Adipose tissue (tissue), 3 donors: ENCODE results near the gene H2AZ2. TPM values are rescaled to one million over a fixed set of nuclear protein-coding genes. Genes with fewer than 3 reads are reported as not detected.
"Not testable (repeated sequence)": the region's sequence is repeated elsewhere in the genome, so short reads cannot be mapped to it uniquely, and the experiment has no call there.

ENCODE experiments used
- H3K27ac ChIP-seq: one replicate; pipeline ENCODE4 v1.5.1; 2013; ENCODE audit warnings: low read depth, low read length
- WGBS, 3 donors: extraction: QIAGEN DNeasy Blood & Tissue Kit; methylation state at CpG; one replicate each; pipeline ENCODE4 v1.1.7; 2013; 5-methylcytosine and 5-hydroxymethylcytosine counted together
- polyA plus RNA-seq, 3 donors: library from polyadenylated mRNA; stranded (reverse); fragments of 200-250 nt; gene quantifications; one replicate each; pipeline ENCODE4 v1.2.3, GENCODE V29; 2013
- donor health status: healthy with polysubstance abuse.
- donor health status: Bipolar disorder and iron deficiency.
- donor health status: healthy.

H2AZ2 gene
- polyA plus RNA-seq, 3 donors = 53.1 to 123 (median 78.6) TPM

DNA sequence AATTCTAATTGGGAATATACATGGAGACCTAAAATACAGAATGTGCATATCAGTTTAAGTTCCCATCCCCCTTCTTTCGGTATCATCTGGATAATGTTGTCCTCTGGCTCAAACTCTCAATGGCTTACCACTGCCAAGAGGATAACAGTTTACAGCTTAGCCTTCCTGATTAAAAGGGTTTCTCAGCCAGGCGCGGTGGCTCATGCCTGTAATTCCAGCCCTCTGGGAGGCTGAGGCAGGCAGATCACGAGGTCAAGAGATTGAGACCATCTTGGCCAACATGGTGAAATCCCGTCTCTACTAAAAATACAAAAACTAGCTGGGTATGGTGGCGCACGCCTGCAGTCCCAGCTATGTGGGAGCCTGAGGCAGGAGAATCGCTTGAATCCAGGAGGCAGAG lies 5.2 kb downstream of the H2AZ2 start:
- not testable (repeated sequence) for H3K27ac ChIP-seq
- WGBS, 3 donors = 74 to 88% (median 75%) methylated on average over 8 of the region's 8 CpGs

DNA sequence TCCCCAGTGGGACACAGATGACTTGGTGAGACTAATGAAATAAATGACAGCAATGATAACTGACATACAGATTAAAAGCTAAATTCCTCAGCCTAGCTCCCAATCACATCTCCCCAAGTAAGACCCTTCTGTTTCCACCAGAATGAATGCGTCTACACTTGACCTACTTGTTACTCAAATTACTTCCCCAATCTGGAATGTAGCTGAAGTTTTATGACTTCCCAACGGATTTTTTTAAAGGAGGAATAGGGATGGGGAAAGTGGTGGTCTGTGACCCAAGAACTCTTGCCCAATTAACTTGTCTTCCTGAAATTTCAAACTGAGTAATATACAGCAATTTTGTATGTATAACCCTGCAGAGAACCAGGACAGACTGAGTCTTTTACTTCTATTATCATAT lies 9.1 kb downstream of the H2AZ2 start:
- WGBS, 3 donors = 35 to 71% (median 40%) methylated on average over 2 of the region's 2 CpGs
- H3K27ac ChIP-seq = no peak overlapping the region

DNA sequence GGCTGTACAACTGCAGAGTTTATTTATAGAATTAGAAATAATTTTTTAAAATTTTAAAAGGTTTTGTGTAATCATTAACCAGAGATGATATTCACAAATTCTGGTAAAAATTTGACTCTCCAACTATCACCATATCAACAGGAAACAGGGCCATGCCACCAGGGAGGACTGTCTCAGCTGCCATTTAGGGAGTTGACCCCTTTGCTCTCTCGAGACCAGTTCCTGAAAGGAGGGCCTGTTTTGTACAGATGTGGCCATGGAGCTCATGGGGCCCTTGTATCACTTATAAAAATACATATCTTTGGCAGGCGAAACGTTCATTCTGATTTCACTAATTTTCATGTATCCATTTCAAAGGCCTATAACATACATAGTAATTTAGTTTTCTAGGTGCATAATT lies 20.3 kb downstream of the H2AZ2 start:
- WGBS, 3 donors = 65 to 87% (median 69%) methylated on average over 3 of the region's 3 CpGs
- H3K27ac ChIP-seq = no peak overlapping the region

DNA sequence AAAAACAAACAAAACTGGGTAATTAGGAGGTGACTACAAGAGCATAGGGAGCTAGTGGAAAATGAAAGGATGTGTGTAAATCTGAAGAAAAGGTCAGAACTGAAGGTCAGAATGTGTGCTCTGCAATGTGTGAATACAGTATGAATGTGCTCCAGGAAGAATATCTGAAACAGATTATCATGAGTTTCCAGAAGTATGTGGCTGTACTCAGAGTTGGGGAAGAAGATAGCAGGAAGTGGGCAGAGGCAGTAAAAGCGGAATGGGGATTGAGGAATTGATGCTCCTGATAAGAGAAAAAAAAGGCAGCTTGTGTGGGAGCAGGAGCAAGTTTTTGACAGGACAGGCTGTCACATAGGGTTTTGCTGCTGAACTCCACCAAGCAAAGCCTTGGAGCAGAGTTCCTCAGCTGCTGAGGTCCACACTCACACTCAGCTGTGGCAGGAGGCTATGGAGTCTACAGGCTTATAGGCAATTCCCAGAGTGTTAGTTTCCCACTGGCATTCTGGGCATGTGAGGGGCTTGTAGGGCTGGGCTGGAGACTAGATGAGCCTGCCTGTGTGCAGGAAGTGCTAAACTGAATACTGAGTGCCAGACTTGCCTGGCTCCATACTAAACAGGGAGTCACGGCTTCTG lies 22.9 kb downstream of the H2AZ2 start:
- H3K27ac ChIP-seq = no peak overlapping the region
- WGBS, 3 donors = 74 to 92% (median 78%) methylated on average over 2 of the region's 2 CpGs

DNA sequence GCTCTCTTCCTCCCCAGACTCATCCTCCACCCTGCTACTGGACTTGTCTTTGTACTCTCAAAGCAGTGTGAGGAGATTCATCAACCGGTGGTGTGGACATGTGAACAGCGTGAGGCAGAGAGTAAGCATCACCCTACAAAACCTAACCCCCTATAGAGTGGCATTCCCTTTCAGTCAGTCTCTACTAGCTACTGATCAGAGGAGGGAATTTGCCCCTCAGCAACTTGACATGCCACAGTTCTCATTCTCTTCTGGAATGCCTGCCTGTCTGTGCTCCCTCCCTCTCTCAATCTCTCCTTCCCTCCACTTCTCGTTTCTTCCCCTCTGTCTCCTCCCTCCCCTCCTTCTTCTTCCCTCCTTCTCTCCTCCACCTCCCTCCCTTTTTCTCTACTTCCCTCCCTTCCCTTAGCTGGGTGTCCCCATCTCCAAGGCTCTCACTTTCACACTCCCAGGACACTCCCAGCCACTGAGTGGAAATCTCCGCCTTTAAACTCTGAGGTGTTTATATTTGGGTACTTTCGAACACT lies 24.6 kb downstream of the H2AZ2 start:
- no peak overlapping the region for H3K27ac ChIP-seq
- WGBS, 3 donors = 73 to 82% (median 77%) methylated on average over 5 of the region's 5 CpGs

DNA sequence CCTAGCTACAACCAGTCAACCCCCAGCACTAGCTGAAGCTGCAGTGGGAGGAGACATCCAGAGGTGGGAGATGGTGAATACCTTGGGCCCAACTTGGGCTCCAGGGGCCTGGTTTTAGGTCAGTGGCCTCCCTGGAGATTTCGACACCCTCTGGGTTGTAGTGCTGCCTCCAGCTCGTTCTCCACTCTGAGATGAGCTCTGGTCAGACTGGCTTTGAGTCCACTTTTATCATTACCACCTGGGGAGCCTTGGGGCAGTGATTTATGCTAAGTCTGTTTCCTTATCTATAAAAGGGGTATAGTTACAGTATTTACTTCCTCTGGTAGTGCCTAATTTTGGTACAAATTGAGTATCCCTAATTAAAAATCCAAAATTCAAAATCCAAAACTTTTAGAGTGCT lies 28.6 kb downstream of the H2AZ2 start:
- 67 to 77% (median 72%) methylated on average over 2 of the region's 2 CpGs for WGBS, 3 donors

DNA sequence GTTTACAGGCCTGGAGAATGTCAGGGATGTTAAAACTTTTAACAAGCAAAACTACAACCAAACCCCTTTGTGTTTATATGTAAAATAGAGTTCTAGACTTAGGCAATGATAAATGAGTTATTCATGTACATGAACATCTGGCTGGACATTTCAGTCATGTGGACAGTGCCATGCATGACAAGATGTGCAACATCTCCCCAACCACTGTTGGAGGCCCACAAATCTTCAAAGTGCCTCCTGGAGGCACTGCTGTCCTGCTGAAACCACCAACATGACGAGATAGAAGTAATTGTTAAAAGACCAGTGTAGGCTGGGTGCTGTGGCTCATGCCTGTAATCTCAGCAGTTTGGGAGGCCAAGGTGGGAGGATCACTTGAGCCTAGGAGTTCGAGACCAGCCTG lies 33.0 kb downstream of the H2AZ2 start:
- 85 to 95% (median 91%) methylated on average over 2 of the region's 2 CpGs for WGBS, 3 donors
- H3K27ac ChIP-seq = no peak overlapping the region

More for the DNA sequence above, 28.6 kb downstream of the H2AZ2 start:
- H3K27ac ChIP-seq = no peak overlapping the region

DNA sequence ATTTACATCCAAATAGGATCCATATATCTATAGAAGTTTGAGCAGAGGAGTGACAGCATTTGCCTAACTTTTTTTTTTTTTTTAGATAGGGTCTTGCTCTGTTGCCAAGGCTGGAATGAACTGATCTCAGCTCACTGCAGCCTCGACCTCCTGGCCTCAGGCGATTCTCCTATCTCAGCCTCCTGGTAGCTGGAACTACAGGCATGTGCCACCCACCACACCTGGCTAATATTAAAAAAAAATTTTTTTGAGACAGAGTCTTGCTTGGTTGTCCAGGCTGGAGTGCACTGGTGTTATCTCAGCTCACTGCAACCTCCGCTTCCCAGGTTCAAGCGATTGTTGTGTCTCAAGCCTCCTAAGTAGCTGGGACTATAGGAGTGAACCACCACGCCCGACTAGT lies 36.3 kb downstream of the H2AZ2 start:
- 93 to 97% (median 94%) methylated on average over 6 of the region's 6 CpGs for WGBS, 3 donors
- no peak overlapping the region for H3K27ac ChIP-seq

DNA sequence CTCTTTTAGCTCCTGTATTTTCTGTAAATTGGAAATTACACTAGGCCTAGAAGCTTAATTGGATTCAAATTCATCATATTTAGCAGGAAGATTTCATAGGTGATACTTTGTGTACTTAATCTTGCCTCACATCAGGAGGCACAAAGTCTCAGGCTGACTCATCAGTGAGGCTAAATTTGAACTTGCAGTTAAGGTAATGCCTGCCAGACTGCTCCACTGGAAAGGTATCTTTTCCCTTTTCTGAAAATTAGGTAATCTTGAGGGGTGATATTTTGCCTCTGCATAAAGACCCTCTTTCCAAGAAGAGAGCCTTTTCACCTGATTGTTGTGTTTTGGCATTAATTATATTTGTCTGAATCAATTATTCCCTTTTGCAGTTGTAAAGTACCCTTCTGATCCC lies 36.8 kb downstream of the H2AZ2 start:
- H3K27ac ChIP-seq = no peak overlapping the region

DNA sequence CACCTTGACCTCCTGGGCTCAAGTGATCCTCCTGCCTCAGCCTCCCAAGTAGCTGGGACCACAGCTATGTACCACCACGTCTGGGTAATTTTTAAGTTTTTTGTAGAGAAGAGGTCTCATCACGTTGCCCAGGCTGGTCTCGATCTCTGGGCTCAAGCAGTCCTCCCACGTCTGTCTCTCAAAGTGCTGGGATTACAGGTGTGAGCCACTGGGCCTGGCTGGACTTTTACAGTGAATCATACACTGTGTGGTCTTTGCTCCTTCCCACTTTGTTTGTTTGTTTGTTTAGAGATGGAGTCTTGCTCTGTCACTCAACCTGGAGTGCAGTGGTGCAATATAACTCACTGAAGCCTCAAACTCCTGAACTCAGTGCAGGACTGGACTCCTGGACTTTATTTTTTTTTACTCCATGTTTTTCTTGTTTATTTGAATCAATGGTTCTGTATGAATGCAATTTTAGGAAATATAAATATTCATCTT lies 38.9 kb downstream of the H2AZ2 start:
- 82 to 88% (median 86%) methylated on average over 4 of the region's 4 CpGs for WGBS, 3 donors
- H3K27ac ChIP-seq = no peak overlapping the region

DNA sequence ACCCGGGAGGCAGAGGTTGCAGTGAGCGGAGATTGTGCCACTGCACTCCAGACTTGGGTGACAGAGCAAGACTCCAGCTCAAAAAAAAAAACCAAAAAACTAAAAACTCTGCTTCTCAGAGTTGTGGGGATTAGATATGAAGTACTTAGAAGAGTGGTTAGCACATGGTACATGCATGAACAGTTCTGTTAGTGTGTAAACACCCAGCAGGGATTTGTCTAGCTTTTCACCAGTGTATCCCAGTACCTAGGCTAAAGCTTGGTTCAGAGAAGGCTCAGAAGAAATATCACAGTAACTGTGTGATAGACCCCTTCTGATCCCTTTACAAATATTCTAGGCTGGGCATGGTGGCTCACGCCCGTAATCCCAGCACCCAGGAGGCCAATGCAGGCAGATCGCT lies 41.9 kb downstream of the H2AZ2 start:
- WGBS, 3 donors = 89 to 95% (median 93%) methylated on average over 5 of the region's 5 CpGs
- H3K27ac ChIP-seq = no peak overlapping the region

DNA sequence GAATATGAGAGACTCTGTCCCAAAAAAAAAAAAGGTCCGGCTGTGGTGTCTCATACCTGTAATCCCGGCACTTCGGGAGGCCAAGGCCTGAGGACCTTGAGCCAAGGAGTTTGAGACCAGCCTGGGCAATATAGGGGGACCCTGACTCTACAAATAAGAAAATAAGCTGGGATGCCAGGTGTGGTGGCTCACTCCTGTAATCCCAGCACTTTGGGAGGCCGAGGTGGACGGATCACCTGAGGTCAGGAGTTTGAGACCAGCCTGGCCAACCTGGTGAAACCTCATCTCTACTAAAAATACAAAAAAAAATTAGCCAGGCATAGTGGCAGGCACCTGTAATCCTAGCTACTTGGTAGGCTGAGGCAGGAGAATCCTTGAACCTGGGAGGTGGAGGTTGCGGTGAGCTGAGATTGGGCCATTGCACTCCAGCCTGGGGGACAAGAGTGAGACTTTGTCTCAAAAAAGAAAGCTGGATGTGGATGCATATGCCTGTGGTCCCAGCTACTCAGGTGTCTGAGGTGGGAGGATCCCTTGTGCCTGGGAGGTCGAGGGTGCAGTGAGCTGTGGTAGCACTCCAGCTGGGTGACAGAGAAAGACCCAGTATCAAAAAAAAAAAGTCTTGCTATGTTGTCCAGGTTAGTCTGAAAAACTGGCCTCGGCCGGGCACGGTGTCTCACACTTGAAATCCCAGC lies 43.9 kb downstream of the H2AZ2 start:
- not testable (repeated sequence) for H3K27ac ChIP-seq
- WGBS, 3 donors = 90 to 95% (median 91%) methylated on average over 10 of the region's 10 CpGs

DNA sequence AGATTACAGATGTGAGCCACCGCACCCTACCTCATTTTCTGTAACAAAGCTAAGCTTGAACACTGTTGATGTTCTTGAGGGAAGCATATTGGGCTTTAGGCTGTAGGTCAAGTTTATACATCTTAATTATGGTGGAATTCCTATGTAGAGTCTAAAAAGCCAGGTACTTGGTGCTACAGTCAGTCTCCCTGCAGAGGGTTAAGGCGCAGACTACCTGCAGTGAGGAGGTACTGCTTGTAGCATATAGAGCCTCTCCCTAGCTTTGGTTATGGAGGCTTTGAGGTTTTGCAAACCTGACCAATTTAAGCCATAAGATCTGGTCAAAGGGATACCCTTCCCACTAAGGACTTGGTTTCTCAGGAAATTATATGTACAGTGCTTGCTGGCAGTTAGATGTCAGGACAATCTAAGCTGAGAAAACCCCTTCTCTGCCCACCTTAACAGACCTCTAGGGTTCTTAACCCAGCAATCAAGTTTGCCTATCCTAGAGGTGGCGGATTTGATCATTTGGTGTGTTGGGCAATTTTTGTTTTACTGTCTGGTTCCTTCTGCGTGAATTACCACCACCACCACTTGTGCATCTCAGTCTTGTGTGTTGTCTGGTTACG lies 45.4 kb downstream of the H2AZ2 start:
- H3K27ac ChIP-seq = no peak overlapping the region
- WGBS, 3 donors = 92 to 94% (median 94%) methylated on average over 5 of the region's 5 CpGs

DNA sequence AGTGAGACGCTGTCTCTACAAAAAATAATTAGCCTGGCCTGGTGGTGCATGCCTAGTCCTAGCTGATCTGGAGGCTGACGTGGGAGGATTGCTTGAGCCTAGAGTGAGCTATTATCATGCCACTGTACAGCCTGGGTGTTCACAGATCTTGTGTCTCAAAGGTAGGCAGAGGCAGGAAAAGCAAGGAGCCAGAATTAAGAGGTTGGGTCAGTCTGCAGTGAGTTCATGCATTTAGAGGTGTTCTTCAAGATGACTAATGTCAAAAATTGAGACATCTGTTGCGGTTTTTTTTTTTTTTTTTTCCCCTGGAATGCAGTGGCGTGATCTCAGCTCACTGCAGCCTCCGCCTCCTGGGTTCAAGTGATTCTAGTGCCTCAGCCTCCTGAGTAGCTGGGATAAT lies 46.0 kb downstream of the H2AZ2 start:
- WGBS, 3 donors = 86 to 90% (median 89%) methylated on average over 5 of the region's 5 CpGs
- no peak overlapping the region for H3K27ac ChIP-seq

DNA sequence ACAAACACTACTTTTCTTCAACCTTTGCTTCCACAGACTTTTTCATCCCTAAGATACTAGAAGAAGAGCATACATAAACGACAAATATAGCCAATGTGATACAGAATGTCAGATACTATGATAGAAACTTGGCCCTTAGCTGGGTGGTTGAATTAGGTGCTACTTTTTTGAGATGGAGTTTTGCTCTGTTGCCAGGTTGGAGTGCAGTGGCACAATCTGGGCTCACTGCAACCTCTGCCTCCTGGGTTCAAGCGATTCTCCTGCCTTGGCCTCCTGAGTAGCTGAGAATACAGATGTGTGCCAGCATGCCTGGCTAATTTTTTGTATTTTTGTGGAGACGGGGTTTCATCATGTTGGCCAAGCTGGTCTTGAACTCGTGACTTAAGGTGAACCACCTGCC lies 47.9 kb downstream of the H2AZ2 start:
- no peak overlapping the region for H3K27ac ChIP-seq
- 69 to 83% (median 72%) methylated on average over 4 of the region's 4 CpGs for WGBS, 3 donors

DNA sequence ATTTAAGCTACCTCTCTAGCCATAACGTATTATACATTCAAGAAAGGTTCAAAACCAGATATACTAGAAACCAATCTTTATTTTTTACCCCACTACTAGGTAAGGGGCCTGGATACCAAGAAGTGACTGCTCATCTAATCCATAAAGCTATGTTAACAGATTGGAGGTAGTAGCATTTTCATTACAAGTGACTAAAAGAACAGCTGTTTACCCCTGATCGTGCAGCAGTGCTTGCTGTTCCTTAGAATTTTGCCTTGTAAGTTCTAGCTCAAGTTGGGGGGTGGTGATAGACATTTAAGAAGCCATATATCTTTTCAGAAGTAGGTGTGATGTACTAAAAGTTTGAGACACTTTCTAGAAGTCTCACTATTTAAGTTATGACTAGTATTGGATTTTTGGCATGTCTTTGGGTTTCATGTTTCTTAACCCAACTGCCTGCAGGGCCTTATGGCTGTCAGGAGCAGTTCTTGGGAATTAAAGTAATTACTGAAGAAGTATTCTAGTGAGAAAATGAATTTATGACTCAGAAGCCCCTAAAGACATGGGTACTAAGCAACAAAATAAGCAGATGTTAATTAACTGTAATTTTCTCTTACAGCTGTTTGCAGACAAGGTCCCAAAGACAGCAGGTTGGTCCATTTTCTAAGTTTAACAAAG lies 49.1 kb downstream of the H2AZ2 start:
- H3K27ac ChIP-seq = no peak overlapping the region
- 5 to 28% (median 15%) methylated on average over 2 of the region's 2 CpGs for WGBS, 3 donors

DNA sequence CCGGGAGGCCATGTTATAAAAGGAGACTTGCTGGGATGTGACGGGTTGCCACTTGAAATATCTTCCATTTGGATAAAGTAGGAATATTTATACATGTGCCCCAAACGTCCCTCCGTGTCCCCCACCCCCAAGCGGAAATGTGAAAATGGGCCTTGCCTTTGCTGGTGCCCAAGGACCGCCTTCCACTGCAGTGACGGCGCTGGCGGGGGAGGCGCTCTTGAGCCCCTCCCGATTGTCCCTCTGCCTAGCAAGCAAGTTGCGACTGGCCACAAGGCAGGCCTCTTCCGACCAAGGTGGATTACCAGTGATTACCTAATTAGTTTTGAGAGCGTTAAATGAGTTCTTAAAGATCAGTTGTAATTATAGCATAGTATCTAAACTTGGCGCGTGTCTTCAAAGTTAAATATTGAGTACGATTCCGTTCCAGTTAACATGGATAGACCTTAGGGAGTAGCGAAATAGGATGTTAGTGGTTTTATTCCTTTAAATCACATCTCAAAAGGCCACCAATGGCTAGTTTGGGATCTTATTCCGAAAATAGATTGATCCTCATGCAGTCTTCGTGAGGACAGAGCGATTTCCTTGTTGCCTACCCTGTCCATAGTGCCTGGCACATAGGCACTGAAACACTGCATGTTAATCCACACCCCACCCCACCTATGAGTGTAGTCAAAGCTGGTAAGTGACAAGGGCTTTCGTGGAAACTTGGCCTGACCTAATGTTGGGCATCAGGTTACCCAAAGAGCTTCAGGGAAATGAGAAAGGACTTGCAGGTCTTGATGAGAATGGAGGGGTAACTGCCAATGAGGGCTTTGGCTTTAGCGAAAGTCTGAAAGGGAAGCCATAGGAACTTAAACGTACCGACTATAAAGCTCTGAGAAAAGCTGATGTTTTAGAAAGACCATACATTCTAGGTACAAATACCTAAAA lies 50.3 kb downstream of the H2AZ2 start:
- peak overlapping the region; percentile 99 for H3K27ac ChIP-seq
- 2 to 3% (median 3%) methylated on average over 26 of the region's 26 CpGs for WGBS, 3 donors
